Smooth muscle cell (in vitro differentiated cells): ENCODE measurements around the gene TMCC1. TPM values are rescaled to one million over a fixed set of nuclear protein-coding genes. Genes with fewer than 3 reads are reported as not detected.
A peak's percentile ranks its signal among the peaks of the same experiment; 100 is the strongest.

Experiments used
- DNase-seq: peaks from one replicate; lab custom pipeline; 2025; ENCODE audit not compliant: unreplicated experiment; lab: John Stamatoyannopoulos, UW
- H2AFZ ChIP-seq: fragments of 200-600 bp; sonication (generic); 2 replicates; pipeline ENCODE4 v1.6.0; 2016; ENCODE audit warnings: antibody characterized with exemption, low read depth, mild to moderate bottlenecking
- H3F3A ChIP-seq: fragments of 200-600 bp; sonication (generic); 2 replicates; pipeline ENCODE4 v1.6.0; 2017; ENCODE audit warnings: antibody characterized with exemption, low read depth
- H3K27ac ChIP-seq: fragments of 200-600 bp; sonication (generic); 2 replicates; pipeline ENCODE4 v1.5.1; 2016; ENCODE audit warnings: low read depth, mild to moderate bottlenecking
- H3K27me3 ChIP-seq: fragments of 200-600 bp; sonication (generic); 2 replicates; pipeline ENCODE4 v1.6.1; 2016; ENCODE audit warnings: low read depth, mild to moderate bottlenecking
- H3K36me3 ChIP-seq: fragments of 200-600 bp; sonication (generic); 2 replicates; pipeline ENCODE4 v1.5.1; 2016; ENCODE audit warnings: low read depth
- H3K4me1 ChIP-seq: fragments of 200-600 bp; sonication (generic); 2 replicates; pipeline ENCODE4 v1.5.1; 2016; ENCODE audit warnings: low read depth
- H3K4me2 ChIP-seq: fragments of 200-600 bp; sonication (generic); 2 replicates; pipeline ENCODE4 v1.6.0; 2016; ENCODE audit warnings: mild to moderate bottlenecking
- H3K4me3 ChIP-seq: fragments of 200-600 bp; sonication (generic); 2 replicates; pipeline ENCODE4 v1.5.1; 2016; ENCODE audit warnings: mild to moderate bottlenecking
- H3K79me2 ChIP-seq: fragments of 200-600 bp; sonication (generic); 2 replicates; pipeline ENCODE4 v1.6.0; 2016; ENCODE audit warnings: low read depth, mild to moderate bottlenecking
- H3K9ac ChIP-seq: fragments of 200-600 bp; sonication (generic); 2 replicates; pipeline ENCODE4 v1.6.0; 2016; ENCODE audit warnings: low read depth
- H3K9me3 ChIP-seq: fragments of 200-600 bp; sonication (generic); replicated peaks from 2 replicates; pipeline ENCODE4 v1.5.1; 2016; ENCODE audit warnings: low read depth
- H4K20me1 ChIP-seq: fragments of 200-600 bp; sonication (generic); 2 replicates; pipeline ENCODE4 v1.6.0; 2016; ENCODE audit warnings: low read depth
- WGBS: methylation state at CpG from one replicate; pipeline ENCODE4 v1.1.7; 2016; ENCODE audit warnings: low lambda C conversion rate; 5-methylcytosine and 5-hydroxymethylcytosine counted together
- polyA plus RNA-seq: library from polyadenylated mRNA; unstranded; fragments of >200 nt; fragmentation: Nextera tagmentation; extraction: Ambion mirVana; gene quantifications from 2 replicates; pipeline ENCODE4 v1.2.1, GENCODE V29; 2016
- total RNA-seq: library from RNA; depleted of rRNA; stranded (reverse); fragments of >200 nt; gene quantifications from 2 replicates; pipeline ENCODE4 v1.2.3, GENCODE V29; 2014
- TF ChIP-seq, protein P1 (sequence below): fragments of 200-600 bp; sonication (generic); IDR thresholded peaks from 2 replicates; pipeline ENCODE4 v1.5.1; 2017; ENCODE audit warnings: borderline replicate concordance, mild to moderate bottlenecking, antibody characterized with exemption; ENCODE audit not compliant: insufficient read depth, poor library complexity, severe bottlenecking

Gene TMCC1
- total and polyA plus RNA-seq, 2 experiments from 2014 or later = 5.3 to 17.8 TPM

DNA sequence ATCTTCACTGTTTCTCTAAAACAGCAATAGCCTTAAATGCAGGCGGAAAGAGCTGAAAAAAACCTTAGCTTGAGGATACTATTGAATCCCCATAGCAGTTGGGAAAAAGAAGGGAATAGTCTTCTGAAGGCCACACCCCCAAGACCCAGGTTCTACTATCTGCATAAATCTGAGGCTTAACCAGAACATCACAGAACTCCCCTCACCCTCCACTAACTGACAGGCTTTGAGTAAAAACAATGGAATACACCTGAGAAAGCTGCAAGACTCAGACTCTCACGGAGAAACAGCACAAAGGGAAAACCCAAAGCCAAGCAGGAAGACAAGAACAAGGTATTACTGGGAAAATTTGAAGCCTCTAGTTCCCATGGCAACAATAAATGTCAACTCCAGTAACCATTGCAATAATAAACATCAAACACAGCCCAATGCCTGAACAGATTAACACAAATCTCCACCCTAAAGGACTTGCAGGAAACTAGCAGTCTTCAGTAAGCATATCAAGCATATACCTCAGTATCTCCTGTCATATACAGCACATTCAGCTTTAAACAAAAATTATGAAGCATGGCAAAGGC is 56.4 kb downstream of the TMCC1 start:
- Histone ChIP-seq H3K9me3 (no peaks in the 10 kb centered on the region), H3K27ac (peak overlapping the region; percentile 4), H3K4me1 (peaks cover 25% of the 10 kb centered on the region), H3F3A (peaks cover 10% of the 10 kb centered on the region), H3K27me3 (no peaks in the 10 kb centered on the region), H3K9ac (no peak overlapping the region), H3K4me2 (peak overlapping the region; percentile 1), H3K79me2 (peaks cover 59% of the 10 kb centered on the region), H2AFZ (no peak overlapping the region), H3K4me3 (no peak overlapping the region), H3K36me3 (no peaks in the 10 kb centered on the region), H4K20me1 (peaks cover 68% of the 10 kb centered on the region)
- DNase-seq = no peak
- TF ChIP-seq, protein P1, sequence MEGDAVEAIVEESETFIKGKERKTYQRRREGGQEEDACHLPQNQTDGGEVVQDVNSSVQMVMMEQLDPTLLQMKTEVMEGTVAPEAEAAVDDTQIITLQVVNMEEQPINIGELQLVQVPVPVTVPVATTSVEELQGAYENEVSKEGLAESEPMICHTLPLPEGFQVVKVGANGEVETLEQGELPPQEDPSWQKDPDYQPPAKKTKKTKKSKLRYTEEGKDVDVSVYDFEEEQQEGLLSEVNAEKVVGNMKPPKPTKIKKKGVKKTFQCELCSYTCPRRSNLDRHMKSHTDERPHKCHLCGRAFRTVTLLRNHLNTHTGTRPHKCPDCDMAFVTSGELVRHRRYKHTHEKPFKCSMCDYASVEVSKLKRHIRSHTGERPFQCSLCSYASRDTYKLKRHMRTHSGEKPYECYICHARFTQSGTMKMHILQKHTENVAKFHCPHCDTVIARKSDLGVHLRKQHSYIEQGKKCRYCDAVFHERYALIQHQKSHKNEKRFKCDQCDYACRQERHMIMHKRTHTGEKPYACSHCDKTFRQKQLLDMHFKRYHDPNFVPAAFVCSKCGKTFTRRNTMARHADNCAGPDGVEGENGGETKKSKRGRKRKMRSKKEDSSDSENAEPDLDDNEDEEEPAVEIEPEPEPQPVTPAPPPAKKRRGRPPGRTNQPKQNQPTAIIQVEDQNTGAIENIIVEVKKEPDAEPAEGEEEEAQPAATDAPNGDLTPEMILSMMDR = no peak
- 47% methylated on average over 2 of the region's 2 CpGs for WGBS

DNA sequence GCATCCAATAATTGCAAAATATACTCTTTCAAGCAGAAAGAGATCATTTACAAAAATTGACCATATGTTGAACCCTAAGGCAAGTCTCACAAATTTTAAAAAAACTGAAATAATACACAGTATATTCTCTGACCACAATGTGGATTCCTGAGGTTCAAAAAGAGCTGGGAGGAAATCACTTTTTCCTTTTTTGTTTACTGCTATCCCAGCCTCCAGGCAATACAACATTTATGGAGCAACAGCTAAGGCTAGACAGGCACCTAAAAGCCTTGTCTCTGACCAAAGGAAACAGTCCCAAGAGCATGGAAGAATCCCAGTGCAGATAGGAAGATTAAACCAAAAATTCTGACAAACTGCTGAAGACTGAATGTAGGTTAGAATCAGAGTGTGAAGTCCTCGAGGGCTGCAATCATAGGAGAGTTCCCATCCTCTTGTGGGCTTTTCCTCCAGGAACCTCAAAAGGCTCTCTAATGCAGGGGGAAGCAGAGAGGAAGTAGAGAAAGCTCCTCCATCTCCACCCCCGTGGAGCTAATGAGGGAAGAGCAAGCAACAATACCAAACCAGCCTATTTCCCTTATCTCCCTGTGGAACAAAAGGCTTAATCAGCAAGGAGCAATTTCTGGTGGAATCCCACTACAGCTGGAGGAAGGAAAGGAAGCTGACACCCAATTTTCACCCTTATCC is 57.0 kb downstream of the TMCC1 start:
- Histone ChIP-seq H3K4me3 (no peak overlapping the region), H3K27me3 (no peaks in the 10 kb centered on the region), H3K4me1 (peaks cover 25% of the 10 kb centered on the region), H4K20me1 (peaks cover 68% of the 10 kb centered on the region), H2AFZ (no peak overlapping the region), H3K27ac (no peak overlapping the region), H3K9ac (no peak overlapping the region), H3K36me3 (no peaks in the 10 kb centered on the region), H3K4me2 (no peak overlapping the region), H3K79me2 (peaks cover 56% of the 10 kb centered on the region), H3K9me3 (no peaks in the 10 kb centered on the region), H3F3A (peaks cover 10% of the 10 kb centered on the region)
- TF ChIP-seq, protein P1 = no peak
- no peak for DNase-seq
- WGBS = 20% methylated on average over 2 of the region's 2 CpGs

DNA sequence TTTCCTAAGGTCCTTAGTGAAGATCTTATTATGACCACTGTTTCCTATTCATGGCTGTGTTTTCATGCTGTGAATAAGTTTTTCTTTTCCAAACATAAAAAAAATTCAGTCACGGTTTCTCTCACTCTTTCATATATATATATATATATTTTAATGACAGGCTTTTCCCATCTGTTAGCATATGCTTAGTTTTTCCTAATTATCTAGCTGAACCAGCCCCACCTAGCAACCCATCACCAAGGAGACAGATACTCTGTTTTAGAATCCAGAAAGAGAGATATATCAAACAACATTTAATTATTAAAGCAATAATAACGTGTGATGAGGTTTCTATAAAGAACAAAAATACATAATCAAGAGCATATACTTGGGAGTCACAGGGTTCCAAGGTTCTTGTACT is 58.3 kb downstream of the TMCC1 start:
- no peak for DNase-seq
- H2AFZ ChIP-seq = no peak overlapping the region
- H3F3A ChIP-seq = peaks cover 13% of the 10 kb centered on the region
- peaks cover 45% of the 10 kb centered on the region for H3K79me2 ChIP-seq
- H3K27me3 ChIP-seq = no peaks in the 10 kb centered on the region
- H3K9ac ChIP-seq = no peak overlapping the region
- H4K20me1 ChIP-seq = peaks cover 61% of the 10 kb centered on the region
- WGBS = 88% methylated on average over 2 of the region's 2 CpGs
- no peak overlapping the region for H3K27ac ChIP-seq
- H3K9me3 ChIP-seq = no peaks in the 10 kb centered on the region
- peaks cover 28% of the 10 kb centered on the region for H3K4me1 ChIP-seq
- H3K36me3 ChIP-seq = no peaks in the 10 kb centered on the region
- H3K4me2 ChIP-seq = no peak overlapping the region
- H3K4me3 ChIP-seq = no peak overlapping the region
- TF ChIP-seq, protein P1 = no peak
